Activated CD4-positive, alpha-beta T cell treated with anti-CD3 and anti-CD28 coated beads, Interleukin-2, amount 10 ng/mL, durations not matched to agents 7 days and 5 days (primary cell): ENCODE data around the gene DNTT. TPM values are rescaled to one million over a fixed set of nuclear protein-coding genes. Genes with fewer than 3 reads are reported as not detected.
A peak's percentile ranks its signal among the peaks of the same experiment; 100 is the strongest.

Source experiments
- CTCF ChIA-PET: fragments of 350-600 bp; sonication (Branson Sonifier 250); formaldehyde crosslinking; loops from one replicate; lab custom pipeline; 2021; ENCODE audit warnings: antibody characterized with exemption; lab: Charles Lee
- POLR2A ChIA-PET: fragments of 350-600 bp; sonication (Branson Sonifier 250); formaldehyde crosslinking; loops from one replicate; lab custom pipeline; 2021; ENCODE audit warnings: antibody characterized with exemption; lab: Charles Lee
- DNase-seq: peaks from one replicate; pipeline ENCODE4 v3.0.0-alpha.2; 2020
- H3K27ac Mint-ChIP-seq: one replicate; pipeline ENCODE4 v1.8.0; 2021; ENCODE audit warnings: mild to moderate bottlenecking, moderate library complexity, mixed read lengths
- H3K27me3 Mint-ChIP-seq: one replicate; pipeline ENCODE4 v1.8.0; 2021; ENCODE audit warnings: mixed read lengths
- H3K36me3 Mint-ChIP-seq: one replicate; pipeline ENCODE4 v1.8.0; 2021; ENCODE audit warnings: low read depth, mixed read lengths
- H3K4me1 Mint-ChIP-seq: one replicate; pipeline ENCODE4 v1.8.0; 2021; ENCODE audit warnings: mixed read lengths
- H3K4me3 Mint-ChIP-seq: one replicate; pipeline ENCODE4 v1.8.0; 2021; ENCODE audit warnings: mild to moderate bottlenecking, moderate library complexity, mixed read lengths
- H3K9me3 Mint-ChIP-seq: one replicate; pipeline ENCODE4 v1.8.0; 2021; ENCODE audit warnings: mixed read lengths
- total RNA-seq, 2 experiments: library from RNA; stranded (reverse); gene quantifications; one replicate each; pipeline ENCODE4 v1.2.3, GENCODE V29; 2021

The DNTT gene
- total RNA-seq, 2 experiments from 2014 or later = not detected

DNA sequence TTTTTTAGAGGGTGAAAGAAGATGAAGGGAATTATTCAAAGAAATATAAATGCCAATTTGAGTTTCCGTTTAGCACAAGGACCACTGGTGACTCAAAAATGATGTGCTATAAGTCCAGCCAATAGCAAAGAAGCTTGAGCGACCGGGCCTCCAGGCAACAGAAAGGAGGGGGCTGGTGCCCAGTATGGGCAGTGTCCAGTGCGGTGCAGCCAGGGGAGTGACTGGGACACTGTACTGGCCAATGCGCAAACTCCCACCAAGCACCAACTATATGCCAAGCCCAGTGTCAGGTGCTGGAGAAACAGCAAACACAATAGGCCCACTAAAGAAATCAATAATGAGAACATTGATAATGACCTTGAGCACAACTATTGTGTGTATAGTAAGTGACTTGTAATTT, 64.7 kb downstream of the DNTT start:
- Mint-ChIP-seq H3K4me3 (no peak overlapping the region), H3K27ac (no peak overlapping the region), H3K36me3 (no peaks in the 10 kb centered on the region), H3K9me3 (no peaks in the 10 kb centered on the region), H3K27me3 (peaks cover 7% of the 10 kb centered on the region), H3K4me1 (no peaks in the 10 kb centered on the region)
- DNase-seq = no peak
- CTCF ChIA-PET = no interaction called here
- POLR2A ChIA-PET = no interaction called here

DNA sequence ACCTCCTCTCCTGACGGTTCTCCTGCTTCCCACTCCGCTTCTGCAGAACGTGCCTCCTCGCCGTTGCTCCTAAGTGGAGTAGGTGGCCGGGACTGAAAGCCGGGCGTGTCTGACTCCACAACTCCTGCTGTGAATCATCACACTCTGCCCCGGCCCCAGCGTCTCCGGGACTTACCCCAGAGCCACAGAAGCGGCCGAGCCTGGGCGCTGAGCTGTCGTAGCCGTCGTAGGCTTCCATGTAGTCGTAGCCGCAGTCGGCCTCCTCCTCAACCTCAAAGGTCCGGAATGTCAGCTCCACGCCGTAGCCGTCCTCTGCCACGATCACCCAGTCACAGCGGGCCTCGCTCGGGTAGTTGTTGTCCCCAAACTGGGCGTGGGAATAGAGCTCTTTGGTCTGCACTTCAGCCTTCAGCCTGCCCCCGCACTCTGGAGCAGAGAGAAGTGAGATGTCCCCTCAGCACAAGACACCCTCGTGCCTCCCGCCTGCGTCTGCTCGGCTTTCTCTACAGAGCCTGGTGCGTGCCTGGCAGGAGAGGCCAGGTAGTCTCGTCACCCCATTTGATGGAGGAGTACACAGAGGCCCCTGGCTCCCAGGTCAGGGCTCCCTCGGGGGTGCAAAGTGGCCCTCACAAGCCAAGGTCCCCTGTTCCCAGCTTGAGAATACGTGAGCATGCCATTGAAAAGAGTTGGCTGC, 65.8 kb downstream of the DNTT start:
- ChIA-PET POLR2A (no interaction called here), CTCF (interaction anchor here (0.6 to 1.2 kb wide), 5 partner anchors 9 to 141 kb away, joined by 3 to 6 read pairs (median 3); partner anchors contain the start of gene OPALIN)
- peaks cover 8% of the 10 kb centered on the region for H3K27me3 Mint-ChIP-seq
- no peaks in the 10 kb centered on the region for H3K9me3 Mint-ChIP-seq
- H3K4me1 Mint-ChIP-seq = peaks cover 5% of the 10 kb centered on the region
- DNase-seq = no peak
- H3K27ac Mint-ChIP-seq = no peak overlapping the region
- no peak overlapping the region for H3K4me3 Mint-ChIP-seq
- no peaks in the 10 kb centered on the region for H3K36me3 Mint-ChIP-seq

DNA sequence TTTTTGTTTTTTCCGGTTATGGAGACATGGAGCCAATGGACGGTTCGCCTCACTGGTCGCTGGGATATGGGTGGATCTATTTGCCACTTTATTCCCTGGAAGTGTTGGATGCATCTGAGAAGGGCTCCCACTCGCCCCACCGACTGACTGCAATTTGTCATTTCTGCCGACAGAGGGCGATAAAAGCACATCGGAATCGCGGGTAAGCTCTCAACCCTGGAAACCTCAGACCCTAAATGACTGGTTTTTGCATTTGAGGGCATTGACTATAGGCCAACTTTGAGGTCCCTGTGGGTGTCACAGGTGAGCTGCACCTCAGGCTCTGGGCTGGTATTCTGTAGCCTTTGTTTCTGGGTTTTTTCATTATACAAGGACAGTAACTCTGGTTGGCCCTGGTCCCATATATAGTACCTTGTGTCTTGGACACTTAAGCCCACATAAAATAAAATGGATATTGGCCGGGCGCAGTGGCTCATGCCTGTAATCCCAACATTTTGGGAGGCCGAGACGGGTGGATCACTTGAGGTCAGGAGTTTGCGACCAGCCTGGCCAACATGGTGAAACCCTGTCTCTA, 66.4 kb downstream of the DNTT start:
- no peak overlapping the region for H3K4me3 Mint-ChIP-seq
- H3K4me1 Mint-ChIP-seq = peaks cover 9% of the 10 kb centered on the region
- H3K27me3 Mint-ChIP-seq = peaks cover 8% of the 10 kb centered on the region
- ChIA-PET CTCF (interaction anchor here (0.6 to 1.2 kb wide), 5 partner anchors 8 to 140 kb away, joined by 3 to 6 read pairs (median 3); partner anchors contain the start of gene OPALIN), POLR2A (no interaction called here)
- DNase-seq = peak; percentile 49
- H3K36me3 Mint-ChIP-seq = no peaks in the 10 kb centered on the region
- no peaks in the 10 kb centered on the region for H3K9me3 Mint-ChIP-seq
- no peak overlapping the region for H3K27ac Mint-ChIP-seq

DNA sequence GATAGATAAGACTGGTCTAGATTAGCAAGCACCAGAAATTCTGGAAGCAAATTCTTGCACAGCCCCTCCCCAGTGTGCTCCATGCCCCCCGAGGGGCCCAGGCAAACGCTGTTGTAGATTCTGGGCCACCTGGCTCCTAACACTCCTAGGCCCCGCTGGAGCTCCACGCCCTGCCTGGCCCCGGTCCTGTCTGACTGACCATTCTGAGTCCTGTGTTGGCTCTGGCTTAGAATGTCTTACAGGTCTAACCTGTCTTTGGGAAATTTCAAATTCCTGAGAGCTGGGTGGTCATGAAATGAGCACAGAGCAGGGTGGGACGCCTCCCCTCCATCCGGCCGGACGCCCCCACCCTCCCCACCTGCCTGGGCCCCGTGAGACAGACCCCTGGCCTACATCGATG, 67.1 kb downstream of the DNTT start:
- no peak for DNase-seq
- H3K27me3 Mint-ChIP-seq = peaks cover 8% of the 10 kb centered on the region
- H3K36me3 Mint-ChIP-seq = no peaks in the 10 kb centered on the region
- no peak overlapping the region for H3K4me3 Mint-ChIP-seq
- H3K4me1 Mint-ChIP-seq = peaks cover 9% of the 10 kb centered on the region
- ChIA-PET POLR2A (no interaction called here), CTCF (no interaction called here)
- H3K9me3 Mint-ChIP-seq = no peaks in the 10 kb centered on the region
- H3K27ac Mint-ChIP-seq = no peak overlapping the region

DNA sequence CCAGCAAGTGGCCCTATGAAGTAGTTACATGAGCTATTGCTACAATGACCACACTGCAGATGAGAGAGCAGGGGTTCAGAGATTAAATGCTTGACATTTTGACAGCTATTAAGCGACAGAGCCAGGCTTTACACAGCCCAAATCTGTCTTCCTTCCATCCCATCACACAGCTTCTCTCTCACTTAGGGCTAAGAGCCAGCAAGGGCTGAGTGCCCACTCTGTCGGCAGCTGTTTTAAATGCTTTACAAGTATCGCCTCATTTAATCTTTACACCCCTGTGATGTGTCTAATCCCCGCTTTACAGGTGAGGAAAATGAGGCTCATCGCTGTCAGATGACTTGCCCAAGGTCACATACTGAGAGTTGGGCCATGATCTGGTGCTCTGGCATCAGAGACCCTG, 69.8 kb downstream of the DNTT start:
- Mint-ChIP-seq H3K27me3 (peaks cover 14% of the 10 kb centered on the region), H3K4me1 (peaks cover 11% of the 10 kb centered on the region), H3K27ac (no peak overlapping the region), H3K9me3 (no peaks in the 10 kb centered on the region), H3K36me3 (no peaks in the 10 kb centered on the region), H3K4me3 (no peak overlapping the region)
- CTCF ChIA-PET = interaction anchor here (1.2 to 2.4 kb wide), 4 partner anchors 16 to 298 kb away, joined by 3 to 8 read pairs (median 4); no protein-coding TSS in a partner anchor
- POLR2A ChIA-PET = no interaction called here
- no peak for DNase-seq

DNA sequence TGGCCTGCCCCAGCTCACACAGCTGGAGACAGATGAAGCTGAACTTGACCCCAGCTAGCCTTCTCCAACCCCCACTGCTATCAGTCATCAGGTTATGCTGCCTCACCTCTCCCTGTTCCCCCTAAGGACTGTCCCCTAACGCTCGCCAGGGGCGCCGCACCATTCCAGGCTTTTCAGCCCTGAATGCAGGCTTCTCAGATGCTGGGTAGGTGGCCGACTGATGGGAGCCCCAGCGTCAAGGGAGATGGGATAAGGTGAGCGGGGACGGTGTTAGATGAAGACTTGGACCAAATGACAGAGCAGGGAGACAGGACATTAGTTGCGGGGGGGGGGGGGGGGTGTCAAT, 70.4 kb downstream of the DNTT start:
- H3K36me3 Mint-ChIP-seq = no peaks in the 10 kb centered on the region
- ChIA-PET CTCF (interaction anchor here (0.7 to 2.4 kb wide), 11 partner anchors 10 to 662 kb away, joined by 3 to 8 read pairs (median 3); partner anchors contain the start of gene OPALIN), POLR2A (no interaction called here)
- DNase-seq = no peak
- H3K4me1 Mint-ChIP-seq = peaks cover 11% of the 10 kb centered on the region
- H3K4me3 Mint-ChIP-seq = peak overlapping the region; percentile 51
- H3K27me3 Mint-ChIP-seq = peaks cover 14% of the 10 kb centered on the region
- no peaks in the 10 kb centered on the region for H3K9me3 Mint-ChIP-seq
- no peak overlapping the region for H3K27ac Mint-ChIP-seq

DNA sequence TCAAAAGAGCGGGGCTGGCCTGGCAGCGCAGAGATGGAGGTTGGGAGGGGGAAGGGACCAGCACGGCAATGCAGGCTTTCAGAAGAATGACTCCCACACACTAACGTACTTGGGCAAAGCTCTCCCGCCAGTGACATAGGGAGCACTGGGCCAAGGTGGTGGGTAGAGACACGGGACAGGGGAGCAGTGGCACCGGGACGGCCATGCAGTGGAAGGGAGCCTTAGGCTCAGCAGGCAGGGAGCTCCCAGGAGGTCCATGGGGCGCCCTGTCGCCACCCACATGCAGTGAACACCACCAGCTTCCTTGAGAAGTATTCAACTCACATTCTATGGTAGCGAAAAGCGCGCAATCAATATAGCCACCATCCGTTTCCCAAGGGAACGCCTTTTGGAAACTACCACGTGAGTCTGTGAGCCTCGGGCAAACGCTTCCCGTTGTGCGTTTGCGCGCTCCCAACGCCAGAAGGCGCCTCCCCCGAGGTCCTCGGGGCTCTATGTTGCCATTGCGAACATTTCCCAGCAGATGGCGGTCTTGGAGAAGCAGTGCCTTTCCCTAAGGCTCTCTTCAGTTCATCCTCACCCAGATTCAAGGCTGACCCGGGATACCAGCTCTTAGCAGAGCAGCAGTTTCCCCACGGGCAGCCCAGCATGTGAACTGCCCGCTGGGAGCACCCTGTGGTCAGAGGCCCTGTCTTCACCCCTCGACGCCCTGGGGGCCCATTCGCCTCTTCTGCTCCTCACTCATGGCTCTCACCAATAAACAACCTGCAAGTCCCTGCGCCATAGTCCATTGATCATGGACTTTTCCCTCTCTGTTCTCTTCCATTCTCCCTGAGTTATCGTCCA, 71.0 kb downstream of the DNTT start:
- DNase-seq = peak; percentile 78
- no peak overlapping the region for H3K27ac Mint-ChIP-seq
- peaks cover 11% of the 10 kb centered on the region for H3K4me1 Mint-ChIP-seq
- POLR2A ChIA-PET = no interaction called here
- peaks cover 14% of the 10 kb centered on the region for H3K27me3 Mint-ChIP-seq
- no peaks in the 10 kb centered on the region for H3K36me3 Mint-ChIP-seq
- peak overlapping the region; percentile 51 for H3K4me3 Mint-ChIP-seq
- no peaks in the 10 kb centered on the region for H3K9me3 Mint-ChIP-seq
- CTCF ChIA-PET = interaction anchor here (0.5 to 2.4 kb wide), 13 partner anchors 10 to 662 kb away, joined by 3 to 8 read pairs (median 3); partner anchors contain the start of gene OPALIN

DNA sequence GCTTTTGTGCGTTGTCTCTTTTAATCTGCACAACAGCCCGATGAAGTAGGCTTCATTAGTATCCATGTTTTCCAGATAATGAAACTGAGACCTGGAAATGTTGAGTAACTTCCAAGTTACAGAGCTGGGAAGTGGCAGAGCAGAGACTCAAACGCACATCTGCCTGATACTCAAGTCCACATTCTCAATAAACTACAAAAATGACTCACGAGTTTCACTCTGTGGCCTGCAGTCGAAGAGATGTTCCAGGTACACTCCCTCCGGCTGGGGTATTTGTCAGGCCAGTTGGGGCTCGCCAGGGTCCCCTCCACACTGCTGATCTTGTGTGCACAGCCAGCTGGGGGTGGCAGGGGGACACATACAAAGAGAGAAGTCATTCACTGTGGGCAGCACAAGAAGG, 72.2 kb downstream of the DNTT start:
- H3K27ac Mint-ChIP-seq = no peak overlapping the region
- no peaks in the 10 kb centered on the region for H3K36me3 Mint-ChIP-seq
- no peak overlapping the region for H3K4me3 Mint-ChIP-seq
- POLR2A ChIA-PET = no interaction called here
- DNase-seq = no peak
- peaks cover 14% of the 10 kb centered on the region for H3K27me3 Mint-ChIP-seq
- peaks cover 11% of the 10 kb centered on the region for H3K4me1 Mint-ChIP-seq
- CTCF ChIA-PET = interaction anchor here (1.2 kb wide), 1 partner anchor 11 kb away, joined by 3 read pairs; no protein-coding TSS in a partner anchor
- no peaks in the 10 kb centered on the region for H3K9me3 Mint-ChIP-seq

DNA sequence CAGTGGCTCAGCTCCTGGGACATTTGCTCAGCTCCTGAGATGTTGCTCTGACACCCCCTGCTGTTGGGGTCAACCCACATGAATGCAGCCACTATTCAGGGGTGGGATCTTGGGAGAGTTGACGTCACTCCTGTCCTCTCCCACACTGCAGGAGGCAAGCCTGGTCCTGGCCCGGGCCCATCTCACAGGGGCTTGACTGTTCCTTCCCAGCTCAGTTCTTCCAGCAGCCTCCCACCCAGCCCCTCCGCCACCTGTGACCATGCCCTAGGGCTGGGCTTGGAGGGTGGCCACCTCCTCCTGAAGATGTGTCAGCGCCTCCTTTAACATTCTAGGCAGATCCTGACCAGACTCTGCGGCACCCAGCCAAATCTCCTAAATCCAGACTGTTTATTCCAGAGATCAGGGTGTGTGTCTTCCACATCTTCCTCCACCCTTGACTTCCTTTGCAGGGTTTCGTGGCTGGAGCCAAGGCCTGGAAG, 73.6 kb downstream of the DNTT start:
- Mint-ChIP-seq H3K27ac (no peak overlapping the region), H3K4me1 (peaks cover 11% of the 10 kb centered on the region), H3K27me3 (peaks cover 14% of the 10 kb centered on the region), H3K4me3 (no peak overlapping the region), H3K36me3 (no peaks in the 10 kb centered on the region), H3K9me3 (no peaks in the 10 kb centered on the region)
- DNase-seq = no peak
- CTCF ChIA-PET = no interaction called here
- POLR2A ChIA-PET = no interaction called here

DNA sequence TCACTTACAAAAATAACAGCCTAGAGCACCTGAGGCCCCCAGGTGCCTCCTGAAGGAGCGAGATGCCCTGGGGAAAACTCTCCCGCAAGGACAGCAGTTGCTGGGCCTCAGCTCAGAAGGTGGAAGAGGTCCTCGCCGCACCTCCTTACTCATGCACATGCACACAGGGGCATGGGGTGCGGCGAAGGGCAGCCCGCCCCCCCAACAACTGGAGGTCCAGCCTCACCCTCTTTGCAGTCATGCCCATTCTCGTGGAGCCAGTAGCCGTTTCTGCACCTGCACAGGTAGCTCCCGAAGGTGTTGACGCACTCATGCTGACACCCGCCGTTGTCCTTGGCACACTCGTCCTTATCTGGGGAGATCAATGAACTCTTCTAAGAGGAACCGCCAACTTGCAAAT, 74.5 kb downstream of the DNTT start:
- DNase-seq = no peak
- Mint-ChIP-seq H3K4me1 (peaks cover 11% of the 10 kb centered on the region), H3K27me3 (peaks cover 10% of the 10 kb centered on the region), H3K4me3 (no peak overlapping the region), H3K27ac (no peak overlapping the region), H3K9me3 (no peaks in the 10 kb centered on the region), H3K36me3 (no peaks in the 10 kb centered on the region)
- ChIA-PET POLR2A (no interaction called here), CTCF (interaction anchor here (0.7 kb wide), 1 partner anchor 9 kb away, joined by 3 read pairs; no protein-coding TSS in a partner anchor)

DNA sequence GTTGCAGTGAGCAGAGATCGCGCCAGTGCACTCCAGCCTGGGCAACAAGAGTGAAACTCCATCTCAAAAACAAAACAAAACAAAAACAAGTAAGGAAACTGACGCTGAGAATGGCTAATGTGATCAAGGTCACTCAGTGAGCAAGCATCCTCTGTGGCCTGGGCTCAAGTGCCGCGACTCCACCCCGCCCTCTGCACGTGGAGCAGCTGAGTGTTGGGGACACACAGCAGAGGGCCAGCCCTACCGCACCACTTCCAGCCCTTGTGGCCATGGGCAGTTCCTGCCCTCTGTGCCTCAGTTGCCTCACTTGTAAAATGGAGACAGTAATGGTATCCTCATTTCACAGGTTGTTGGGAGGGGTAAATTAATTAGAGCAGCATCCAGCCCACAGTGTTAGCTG, 75.5 kb downstream of the DNTT start:
- H3K27me3 Mint-ChIP-seq = peaks cover 6% of the 10 kb centered on the region
- no peaks in the 10 kb centered on the region for H3K36me3 Mint-ChIP-seq
- ChIA-PET CTCF (no interaction called here), POLR2A (no interaction called here)
- no peak overlapping the region for H3K27ac Mint-ChIP-seq
- H3K4me3 Mint-ChIP-seq = no peak overlapping the region
- H3K4me1 Mint-ChIP-seq = peaks cover 8% of the 10 kb centered on the region
- H3K9me3 Mint-ChIP-seq = no peaks in the 10 kb centered on the region
- no peak for DNase-seq

DNA sequence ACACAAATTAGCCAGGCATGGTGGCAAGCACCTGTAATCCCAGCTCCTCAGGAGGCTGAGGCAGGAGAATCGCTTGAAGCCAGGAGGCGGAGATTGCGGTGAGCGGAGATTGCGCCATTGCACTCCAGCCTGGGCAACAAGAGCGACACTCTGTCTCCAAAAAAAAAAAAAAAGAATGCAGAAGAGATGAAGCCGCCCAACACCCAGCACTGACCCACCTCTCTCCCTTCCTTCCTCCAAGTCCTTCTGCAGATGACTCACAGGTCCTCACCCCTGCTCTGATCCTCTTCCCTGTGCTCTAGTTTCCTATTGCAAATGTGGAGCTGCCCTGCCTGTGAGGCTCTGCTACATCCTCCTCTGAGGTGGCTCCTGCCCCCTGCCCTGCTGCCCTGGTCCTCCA, 76.6 kb downstream of the DNTT start:
- no peak overlapping the region for H3K4me3 Mint-ChIP-seq
- ChIA-PET POLR2A (no interaction called here), CTCF (interaction anchor here (0.7 kb wide), 1 partner anchor 45 kb away, joined by 4 read pairs; no protein-coding TSS in a partner anchor)
- H3K36me3 Mint-ChIP-seq = no peaks in the 10 kb centered on the region
- peaks cover 2% of the 10 kb centered on the region for H3K4me1 Mint-ChIP-seq
- no peaks in the 10 kb centered on the region for H3K9me3 Mint-ChIP-seq
- no peak for DNase-seq
- peaks cover 6% of the 10 kb centered on the region for H3K27me3 Mint-ChIP-seq
- no peak overlapping the region for H3K27ac Mint-ChIP-seq
